ENCODE data around the gene CNIH3. TPM values are rescaled to one million over a fixed set of nuclear protein-coding genes. Genes with fewer than 3 reads are reported as not detected.
A peak's percentile ranks its signal among the peaks of the same experiment; 100 is the strongest.

Gene CNIH3
- polyA plus RNA-seq, 3 donors = 8.2 to 10.3 (median 9.5) TPM

DNA sequence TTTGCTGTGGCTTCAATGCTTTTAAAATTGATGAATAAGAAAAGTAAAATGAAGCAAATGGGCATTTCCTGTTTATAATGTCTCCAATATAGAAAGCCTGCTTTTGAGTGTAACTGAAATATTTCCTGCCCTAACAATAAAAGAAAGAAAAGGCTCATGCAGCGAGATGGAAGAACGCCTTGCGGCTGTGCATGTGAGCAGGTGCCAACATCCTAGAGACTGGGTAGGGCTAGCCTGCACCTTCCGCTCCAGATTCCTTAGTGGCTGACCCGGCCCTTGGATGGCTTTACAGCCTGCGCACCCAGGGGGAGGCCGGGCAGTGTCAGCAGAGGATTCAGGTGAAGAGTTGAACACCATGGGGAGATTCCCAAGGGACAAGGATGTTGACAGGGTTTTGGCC, 21.8 kb downstream of the CNIH3 start:
- no peak for DNase-seq

DNA sequence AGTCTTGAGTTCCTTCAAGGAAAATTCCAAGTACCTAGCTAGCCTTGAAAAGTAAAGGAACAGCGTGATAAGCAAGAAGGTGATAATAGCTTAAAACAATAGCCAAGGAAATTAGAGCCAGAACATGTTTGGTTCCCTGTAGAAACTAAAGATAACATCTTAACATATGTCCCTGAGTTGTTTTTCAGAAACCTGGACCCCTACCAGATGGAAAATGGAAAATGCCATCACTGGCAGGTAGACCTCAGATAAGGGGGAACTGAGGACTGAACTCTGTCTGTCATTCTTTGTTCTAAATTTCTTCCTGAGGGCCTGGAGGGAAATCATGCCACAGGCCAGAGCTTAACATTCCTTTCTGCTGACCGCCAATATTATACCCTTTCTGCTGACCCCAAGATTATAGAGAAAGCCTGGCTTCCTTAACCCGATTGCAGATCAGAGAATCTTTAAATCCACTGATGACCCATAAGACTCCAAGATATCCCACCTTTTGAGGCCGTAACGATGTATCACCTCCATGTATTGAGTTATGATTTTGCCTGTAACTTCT, 23.4 kb downstream of the CNIH3 start:
- no peak for DNase-seq

DNA sequence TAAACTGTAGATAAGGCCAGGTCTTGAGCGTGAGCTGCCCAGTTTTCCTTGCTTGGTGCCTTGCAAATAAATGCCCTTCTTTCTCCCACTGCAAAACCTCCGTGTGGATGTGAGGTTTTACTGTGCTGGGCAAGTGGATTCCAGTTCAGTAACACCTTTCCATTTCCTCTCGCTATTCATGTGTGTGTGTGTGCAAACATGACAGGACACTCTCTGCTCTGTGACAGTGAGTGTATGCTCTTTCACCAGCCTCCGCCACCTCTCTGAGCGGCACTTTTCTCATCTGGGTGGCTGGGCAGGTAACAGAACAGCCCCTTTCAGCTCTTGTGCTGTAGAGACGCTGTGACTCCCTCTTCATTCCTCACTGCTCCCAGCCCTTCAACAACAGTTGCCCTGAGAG, 23.9 kb downstream of the CNIH3 start:
- DNase-seq = no peak

DNA sequence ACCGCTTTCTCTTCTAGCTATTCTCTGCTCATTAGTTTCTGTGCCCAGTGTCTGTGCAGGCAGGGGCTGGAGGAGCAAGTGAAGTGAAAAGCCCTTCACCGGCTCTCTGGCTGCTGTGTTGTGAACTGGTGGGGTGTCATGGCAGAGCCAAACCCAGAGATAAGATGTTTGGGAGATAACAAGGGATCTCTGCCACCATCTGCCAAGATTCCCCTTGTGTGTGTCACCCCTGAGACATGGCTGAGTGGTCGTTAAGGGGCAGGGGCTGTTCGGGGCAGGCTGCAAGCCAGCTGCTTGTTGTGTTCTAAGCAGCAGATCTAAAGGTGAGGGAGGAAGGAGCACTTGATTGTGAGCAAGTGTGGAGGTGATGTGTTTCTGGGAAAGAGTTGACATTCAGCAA, 24.5 kb downstream of the CNIH3 start:
- DNase-seq = no peak

DNA sequence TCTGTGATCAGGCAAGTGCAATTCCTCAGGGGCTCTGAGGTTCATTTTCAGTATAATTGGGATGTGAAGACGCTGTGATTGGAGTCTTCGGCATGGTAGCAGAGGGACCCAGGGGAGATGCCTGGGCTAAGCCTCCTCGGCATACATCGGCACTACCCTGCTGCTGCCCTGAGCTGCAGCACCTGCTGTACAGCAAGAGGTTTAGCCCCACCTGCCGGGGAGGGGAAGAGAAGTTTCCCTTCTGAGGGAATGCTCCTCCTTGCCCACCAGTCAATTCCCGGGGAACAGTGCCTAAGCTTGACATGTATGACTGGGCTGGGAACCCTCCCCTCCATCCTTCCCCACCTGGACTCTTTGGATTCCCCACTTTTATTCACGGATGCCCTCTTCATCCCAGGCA, 24.9 kb downstream of the CNIH3 start:
- no peak for DNase-seq

DNA sequence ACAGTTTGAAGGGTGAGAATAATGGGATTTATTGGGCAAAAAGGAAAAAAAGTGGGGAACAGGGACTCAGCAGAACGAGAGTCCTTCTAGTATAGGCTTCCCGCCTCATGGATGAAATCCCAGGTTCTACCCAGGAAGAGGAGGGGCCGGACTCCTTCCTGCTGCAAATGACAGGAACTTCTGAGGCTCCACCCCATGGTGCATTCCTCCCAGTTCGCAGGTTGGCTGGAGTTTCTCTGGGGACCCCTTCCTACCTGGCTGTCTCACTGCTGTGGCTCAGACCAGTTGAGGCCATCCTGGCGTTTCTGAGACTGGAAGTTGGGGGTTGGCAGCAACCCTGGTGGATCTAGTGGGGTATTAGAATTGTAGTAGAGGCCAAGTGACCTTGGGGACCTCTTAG, 27.5 kb downstream of the CNIH3 start:
- no peak for DNase-seq

DNA sequence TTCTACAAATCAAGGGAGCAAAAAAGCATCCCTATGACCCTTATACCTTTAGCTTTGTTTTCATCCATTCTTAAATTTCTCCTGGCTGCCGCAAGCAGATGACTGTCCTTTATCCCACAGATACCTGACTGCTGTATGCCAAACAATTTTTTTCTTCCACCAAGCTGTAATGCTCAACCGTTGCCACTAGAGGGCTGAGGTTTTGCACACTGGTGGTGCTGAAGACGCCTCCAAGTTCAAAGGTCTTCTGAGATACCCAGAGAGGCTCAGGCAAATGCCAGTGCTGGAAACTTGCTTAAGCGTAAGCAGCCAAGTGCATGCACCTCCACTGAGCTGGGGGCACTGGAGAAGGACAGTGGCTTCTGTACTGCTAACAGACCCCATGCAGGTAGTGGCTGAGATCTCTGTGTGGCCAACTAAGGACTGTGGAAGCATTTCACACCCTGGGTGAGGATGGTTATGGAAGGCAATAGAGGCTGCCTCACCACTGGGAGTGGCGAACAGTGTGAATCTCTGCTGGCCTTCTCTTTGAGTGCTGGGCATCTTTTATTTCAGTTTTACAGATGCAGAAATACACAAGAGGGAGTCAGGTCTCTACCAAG, 28.5 kb downstream of the CNIH3 start:
- peak; percentile 52 for DNase-seq

DNA sequence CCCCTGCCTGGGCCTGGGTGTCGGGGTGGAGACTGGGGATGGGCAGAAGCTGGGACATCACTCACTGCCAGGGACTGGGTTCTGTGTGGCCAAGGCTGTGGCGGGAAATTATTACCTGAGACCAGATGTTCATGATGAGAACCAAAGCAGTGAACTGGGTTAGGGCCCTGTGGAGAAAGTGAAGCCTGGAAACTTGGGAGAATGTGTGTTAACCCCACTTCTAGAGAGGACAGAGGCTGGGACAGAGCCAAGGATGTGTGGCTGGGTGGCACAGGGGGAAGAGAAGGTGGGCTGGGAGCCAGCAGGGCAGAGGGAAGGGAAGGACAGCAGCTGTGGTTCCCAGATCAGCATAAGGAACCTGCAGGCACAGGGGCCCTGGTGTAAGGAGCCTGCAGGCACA, 31.3 kb downstream of the CNIH3 start:
- DNase-seq = no peak

DNA sequence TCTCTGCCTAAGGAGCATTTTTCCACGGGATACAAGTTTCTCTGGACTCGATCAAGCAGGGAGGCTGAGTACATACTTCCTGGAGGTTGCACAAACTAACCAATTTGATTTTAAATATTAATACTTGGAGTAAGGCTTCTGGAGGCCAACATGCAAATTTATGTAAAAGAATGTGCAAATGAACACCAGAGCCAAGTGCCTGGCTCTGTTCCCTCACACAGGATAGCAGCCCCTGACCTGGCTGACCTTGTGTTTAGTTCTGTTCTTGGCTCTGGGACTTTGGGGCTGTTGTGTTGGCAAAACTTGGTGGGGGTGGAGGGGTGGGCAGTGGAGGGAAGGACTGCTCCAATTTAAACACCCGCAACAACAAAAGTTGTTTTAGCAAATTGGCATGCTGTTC, 34.2 kb downstream of the CNIH3 start:
- no peak for DNase-seq

DNA sequence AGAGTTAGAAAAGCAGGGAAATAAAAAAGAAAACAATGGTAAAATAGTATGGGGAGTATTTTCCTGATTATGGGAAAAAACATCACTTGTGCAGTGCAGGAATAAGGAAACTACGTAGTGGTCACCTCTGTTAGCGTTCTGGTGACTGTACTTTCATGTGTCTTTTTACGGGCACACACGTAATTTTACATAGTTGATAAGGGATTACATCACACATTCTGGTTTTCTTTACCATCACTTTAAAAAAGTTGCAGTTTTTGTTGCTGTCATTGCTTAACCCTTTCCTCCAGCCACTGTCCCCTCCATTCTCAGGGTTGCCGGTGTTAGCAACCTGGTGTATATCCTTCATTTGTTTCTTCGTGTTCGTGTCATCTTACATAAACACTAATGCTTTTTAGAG, 35.1 kb downstream of the CNIH3 start:
- DNase-seq = no peak

DNA sequence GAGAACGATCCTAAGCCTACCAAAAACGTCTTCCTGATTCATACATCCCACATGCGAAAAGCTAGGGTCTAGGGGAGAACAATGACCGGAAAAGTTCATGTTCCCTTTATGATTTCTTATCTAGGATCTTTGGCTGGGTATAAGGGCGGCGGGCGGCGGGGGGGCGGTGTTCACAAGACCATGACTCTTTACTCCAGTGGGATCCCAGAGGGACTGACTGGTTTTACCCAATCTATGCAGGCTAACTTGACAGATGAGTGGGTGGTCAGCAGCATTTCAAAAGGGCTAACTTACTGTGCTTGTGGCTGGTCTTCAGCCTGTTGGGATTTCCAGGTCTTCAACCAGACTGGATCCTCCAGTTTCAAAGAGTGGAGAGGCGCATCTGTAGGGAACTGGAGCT, 40.3 kb downstream of the CNIH3 start:
- no peak for DNase-seq

DNA sequence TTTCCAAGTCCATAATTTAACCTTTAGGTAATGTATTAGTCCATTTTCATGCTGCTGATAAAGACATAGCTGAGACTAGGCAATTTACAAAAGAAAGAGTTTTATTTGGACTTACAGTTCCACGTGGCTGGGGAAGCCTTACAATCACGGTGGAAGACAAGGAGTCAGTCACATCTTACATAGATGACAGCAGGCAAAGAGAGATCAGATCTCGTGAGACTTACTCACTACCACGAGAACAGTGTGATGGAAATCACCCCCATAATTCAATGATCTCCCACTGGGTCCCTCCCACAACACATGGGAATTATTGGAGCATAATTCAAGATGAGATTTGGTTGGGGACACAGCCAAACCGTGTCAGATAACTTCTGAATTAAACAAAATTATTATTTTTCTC, 44.0 kb downstream of the CNIH3 start:
- DNase-seq = no peak

DNA sequence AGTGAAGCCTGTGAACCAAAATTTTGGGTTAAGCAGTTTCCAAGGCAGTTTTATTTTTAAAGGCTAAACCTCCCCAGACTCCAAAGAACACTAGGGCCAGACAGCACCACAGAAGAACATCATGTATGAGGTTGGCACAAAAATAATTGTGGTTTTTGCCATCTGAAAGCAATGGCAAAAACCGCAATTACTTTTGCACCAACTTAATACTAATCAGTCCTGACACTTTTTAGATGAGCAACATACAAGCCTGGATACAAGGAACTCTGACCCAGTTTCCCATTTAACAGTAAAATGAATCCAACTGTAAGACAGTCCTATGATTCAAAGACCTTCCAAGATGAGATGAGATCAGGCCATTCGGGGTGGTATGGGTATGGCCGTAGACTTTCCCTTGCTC, 46.8 kb downstream of the CNIH3 start:
- DNase-seq = no peak

DNA sequence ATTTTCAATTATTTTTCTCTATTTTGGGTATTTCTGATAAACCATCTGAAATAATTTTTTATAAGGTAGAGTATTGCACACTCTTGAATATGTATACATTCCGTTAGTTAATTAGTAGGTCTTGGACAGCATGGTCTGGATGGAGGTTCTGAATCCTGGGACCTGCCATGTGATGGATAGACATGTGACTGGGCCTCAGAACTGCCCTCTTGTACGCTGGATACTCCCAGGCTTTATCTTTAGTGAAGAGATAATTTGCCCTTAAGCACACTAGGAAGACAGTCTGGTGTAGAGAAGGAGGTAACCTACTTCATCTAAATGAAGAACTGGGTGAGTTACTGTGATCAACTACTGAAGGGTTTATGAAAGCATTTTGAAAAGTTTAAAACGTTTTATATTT, 48.9 kb downstream of the CNIH3 start:
- no peak for DNase-seq

DNA sequence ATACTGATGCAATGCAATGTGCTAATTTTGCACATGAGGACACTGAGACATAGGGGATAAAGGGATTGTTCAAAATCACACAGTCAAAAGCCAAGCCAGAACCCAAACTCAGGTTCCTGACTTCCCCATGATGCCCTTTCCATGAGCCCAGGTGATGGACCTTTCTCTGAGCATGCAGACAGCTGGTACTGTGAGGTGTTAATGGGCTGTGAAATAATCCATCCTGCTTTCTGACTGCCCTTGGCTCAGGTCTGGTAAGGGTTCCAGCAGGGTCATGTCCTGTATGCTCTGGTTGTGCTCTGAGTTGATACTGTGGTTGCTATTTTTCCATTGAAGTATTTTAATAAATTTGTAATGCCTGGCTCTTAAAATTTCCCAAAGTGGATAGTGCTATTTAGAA, 50.0 kb downstream of the CNIH3 start:
- no peak for DNase-seq

DNA sequence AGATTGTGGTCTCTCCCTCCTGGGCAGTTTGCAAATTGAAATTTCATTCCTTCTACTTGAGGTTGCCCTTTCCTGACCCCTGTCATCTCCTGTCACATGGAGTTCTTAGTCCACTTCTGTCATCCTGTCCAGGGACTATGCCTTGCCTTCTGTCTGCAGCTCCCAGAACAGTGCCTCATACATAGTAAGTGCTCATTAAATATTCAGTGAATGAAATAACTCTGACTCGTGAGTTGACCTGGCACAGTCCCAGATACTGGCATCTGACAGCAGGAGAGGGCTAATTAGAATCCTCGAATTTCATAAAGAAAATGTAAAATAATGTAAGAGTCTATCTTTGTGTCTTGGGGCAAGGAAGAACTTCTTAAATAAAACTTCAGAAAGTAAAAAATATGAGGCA, 50.8 kb downstream of the CNIH3 start:
- no peak for DNase-seq

DNA sequence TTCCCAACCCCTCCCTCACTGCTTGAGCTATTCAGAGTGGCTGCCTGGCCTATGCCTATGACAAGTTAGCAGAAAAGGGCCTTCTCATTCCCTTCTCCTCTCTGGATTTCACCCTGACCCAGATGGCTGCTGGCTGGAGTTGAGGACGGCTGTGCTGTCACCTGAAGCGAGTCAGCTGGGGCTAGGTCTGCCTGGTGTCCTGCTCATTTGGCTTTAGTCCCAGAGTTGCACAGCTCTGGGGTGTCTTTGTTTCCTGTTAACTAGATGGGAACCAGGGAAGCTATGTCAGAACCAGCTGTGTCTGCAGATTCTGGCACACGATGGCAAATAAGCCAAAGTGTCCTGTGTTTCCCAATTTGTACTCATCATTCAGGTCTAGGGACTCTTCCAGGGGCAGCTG, 52.9 kb downstream of the CNIH3 start:
- DNase-seq = peak; percentile 21

DNA sequence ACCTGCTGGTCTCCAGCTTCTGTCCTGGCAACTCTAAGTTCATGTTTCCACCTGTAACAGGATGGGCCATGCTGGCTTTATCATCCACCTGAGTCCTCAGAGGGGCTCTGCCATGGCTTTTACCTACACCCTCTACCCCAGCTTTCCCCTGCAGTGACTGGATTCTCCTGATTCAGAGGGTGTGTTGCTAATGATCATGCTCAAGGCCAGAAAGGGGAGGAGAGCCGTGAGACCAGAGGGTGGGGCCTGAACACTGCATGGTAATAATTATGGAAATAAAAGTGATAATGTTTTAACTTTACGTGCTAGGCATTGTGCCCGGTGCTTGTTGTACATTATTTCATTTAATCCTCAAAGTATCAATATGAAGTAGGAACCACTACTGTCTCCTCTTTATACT, 53.3 kb downstream of the CNIH3 start:
- no peak for DNase-seq

DNA sequence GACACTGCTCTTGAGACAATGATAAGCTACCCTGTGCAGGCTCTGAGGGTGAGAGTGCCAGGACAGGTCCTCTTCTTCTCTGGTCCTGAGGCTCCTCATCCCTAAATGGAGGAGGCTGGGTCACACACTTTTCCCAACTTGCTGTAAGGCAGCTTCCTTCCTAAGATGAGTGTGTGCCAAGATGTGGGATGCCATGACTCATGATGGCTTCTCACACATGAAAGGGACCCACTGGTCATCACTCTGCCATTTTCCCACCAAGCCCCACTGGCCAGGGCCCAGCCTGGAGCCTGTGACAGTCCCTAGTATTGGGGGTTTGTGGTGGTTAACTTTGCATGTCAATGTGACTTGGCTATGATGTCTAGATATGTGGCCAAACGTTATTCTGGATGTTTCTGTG, 54.4 kb downstream of the CNIH3 start:
- no peak for DNase-seq

DNA sequence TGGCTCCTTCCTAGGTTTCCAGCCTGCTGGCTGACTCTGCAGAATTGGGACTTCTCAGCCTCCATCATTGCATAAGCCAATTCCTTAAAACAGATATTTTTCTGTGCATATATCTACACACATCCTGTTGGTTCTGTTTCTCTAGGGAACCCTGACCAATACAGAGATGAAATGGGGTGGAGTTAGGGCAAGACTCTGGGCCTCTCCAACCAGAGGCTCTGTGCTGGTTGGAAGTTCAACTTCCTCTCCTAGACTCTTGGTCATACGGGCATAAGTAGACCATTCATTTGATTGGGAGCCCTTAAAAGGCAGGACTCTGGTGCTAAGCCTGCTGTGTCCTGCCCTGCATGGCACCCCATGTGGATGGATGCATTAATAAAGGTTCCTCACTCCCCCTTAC, 55.0 kb downstream of the CNIH3 start:
- no peak for DNase-seq

DNA sequence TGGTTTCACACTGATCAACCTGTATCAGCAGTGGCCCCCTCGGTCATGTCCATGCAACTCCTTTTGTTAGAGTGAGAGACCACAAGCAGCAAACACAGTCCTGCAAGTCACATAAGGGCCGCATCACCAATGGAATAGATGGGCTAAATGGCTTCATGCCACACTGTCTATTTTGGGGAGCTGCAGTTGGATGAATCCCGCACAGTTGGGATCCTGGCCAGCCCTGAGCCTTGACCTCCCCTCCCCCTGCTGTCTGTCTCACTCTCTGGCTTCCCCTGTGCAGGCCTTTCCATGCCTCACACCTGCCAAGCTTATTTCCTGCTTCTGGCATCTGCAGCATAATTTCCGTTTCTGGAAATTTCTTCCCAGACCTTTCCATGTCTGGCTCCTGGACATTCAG, 57.0 kb downstream of the CNIH3 start:
- DNase-seq = no peak

DNA sequence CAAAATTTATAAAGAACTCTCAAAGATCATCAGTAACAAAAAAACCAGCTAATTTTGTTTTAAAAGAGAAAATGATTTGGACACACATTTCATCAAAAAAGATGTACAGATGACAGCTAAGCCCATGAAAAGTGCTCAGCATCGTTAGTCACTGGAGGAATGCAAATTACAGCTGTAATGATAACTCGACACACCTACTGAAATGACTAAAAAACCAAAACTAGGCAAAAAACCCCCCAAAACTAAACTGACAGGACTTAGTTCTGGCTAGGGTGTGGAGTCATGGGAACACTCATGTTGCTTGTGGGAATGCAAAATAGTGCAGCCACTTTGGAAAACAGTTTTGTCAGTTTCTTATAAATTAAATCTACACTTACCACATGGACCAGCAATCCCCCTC, 59.5 kb downstream of the CNIH3 start:
- DNase-seq = no peak

DNA sequence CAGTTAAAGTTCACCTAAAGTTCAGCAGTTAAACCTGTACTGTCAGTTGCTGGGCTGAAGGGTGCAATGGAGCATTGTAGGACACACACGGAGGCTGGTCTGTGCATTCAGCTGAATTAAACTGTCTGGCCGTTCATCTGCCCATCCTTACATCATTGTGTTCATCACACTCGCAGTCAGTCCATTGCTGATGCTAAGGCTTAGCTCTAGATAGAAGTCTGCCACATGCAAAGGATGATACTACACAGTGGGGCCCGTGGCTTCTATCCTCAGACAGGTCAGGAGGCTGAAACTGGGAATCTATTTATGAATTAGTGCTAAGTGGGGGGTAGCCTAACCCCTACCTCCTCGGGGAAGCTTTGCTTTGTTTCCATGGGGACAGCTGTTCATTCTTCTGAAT, 60.4 kb downstream of the CNIH3 start:
- no peak for DNase-seq

DNA sequence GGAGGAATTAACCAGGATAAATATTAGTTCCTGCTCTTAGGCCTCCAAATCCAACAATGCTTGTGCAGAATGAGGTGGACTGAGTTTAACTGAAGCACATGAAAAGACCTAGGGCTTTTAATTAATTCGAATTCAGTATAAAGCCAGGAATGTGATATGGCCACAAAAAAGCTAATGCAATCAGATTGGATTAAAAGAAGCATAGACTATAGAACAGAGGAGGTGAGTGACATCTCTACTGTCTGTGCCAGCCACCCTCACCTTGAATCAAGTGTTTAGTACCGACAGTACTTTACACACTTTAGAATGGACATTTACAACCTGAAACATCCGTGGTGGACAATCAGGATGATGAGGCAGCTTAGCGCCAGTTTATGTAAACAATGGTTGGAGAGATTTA, 62.1 kb downstream of the CNIH3 start:
- no peak for DNase-seq

DNA sequence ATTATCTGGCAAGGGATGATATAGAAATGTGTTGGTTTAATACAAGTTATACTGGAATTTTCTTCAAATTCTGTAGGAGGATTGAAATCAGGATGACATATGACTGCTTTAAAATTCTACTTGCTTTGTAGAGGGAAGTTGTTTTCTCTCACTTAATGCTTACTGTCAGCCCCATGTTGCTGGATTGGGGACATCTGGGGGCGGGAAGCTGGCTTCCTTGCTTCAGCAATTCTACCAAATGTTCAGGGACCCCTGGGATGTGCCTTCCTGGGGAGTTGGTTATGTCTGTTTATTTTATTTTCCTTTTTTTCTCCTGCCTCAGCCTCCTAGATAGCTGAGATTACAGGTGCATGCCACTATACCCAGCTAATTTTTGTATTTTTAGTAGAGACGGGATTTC, 63.5 kb downstream of the CNIH3 start:
- peak; percentile 10 for DNase-seq
